Ishikawa (cell line): ENCODE results near the gene GCC2.

ENCODE experiments used
- CEBPB ChIP-seq: IDR thresholded peaks from 2 replicates; pipeline ENCODE4 v1.6.1; 2012
- CREB1 ChIP-seq: IDR thresholded peaks from 2 replicates; pipeline ENCODE4 v1.6.1; 2012; ENCODE audit warnings: low read depth
- EGR1 ChIP-seq: IDR thresholded peaks from 2 replicates; pipeline ENCODE4 v1.6.1; 2012
- EP300 ChIP-seq: IDR thresholded peaks from 2 replicates; pipeline ENCODE4 v1.6.1; 2012; ENCODE audit warnings: borderline replicate concordance
- NFIC ChIP-seq: IDR thresholded peaks from 2 replicates; pipeline ENCODE4 v1.6.1; 2012
- RAD21 ChIP-seq: IDR thresholded peaks from 2 replicates; pipeline ENCODE4 v1.6.1; 2012; ENCODE audit warnings: low read depth
- REST ChIP-seq: IDR thresholded peaks from 2 replicates; pipeline ENCODE4 v1.6.1; 2012; ENCODE audit warnings: low read depth, mild to moderate bottlenecking
- TAF1 ChIP-seq: IDR thresholded peaks from 2 replicates; pipeline ENCODE4 v1.6.1; 2012; ENCODE audit warnings: low read depth, mild to moderate bottlenecking
- YY1 ChIP-seq: IDR thresholded peaks from 2 replicates; pipeline ENCODE4 v1.6.1; 2012; ENCODE audit warnings: low read depth
- TF ChIP-seq, protein P1 (sequence below): IDR thresholded peaks from 2 replicates; pipeline ENCODE4 v1.6.1; 2012

- TF ChIP-seq REST (no peak), EP300 (no peak), RAD21 (no peak), CEBPB (no peak), NFIC (no peak), YY1 (no peak), TAF1 (no peak), EGR1 (no peak), CREB1 (no peak)
- TF ChIP-seq, protein P1, sequence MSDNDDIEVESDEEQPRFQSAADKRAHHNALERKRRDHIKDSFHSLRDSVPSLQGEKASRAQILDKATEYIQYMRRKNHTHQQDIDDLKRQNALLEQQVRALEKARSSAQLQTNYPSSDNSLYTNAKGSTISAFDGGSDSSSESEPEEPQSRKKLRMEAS = no peak
These were observed 564 bp downstream of the GCC2 start for GRCh38 chr2:108449410-108450130.
